Measurements from ENCODE around the gene RAD51D. TPM values are rescaled to one million over a fixed set of nuclear protein-coding genes. Genes with fewer than 3 reads are reported as not detected.
"Not testable (repeated sequence)": the region's sequence is repeated elsewhere in the genome, so short reads cannot be mapped to it uniquely, and the experiment has no call there.

Gene RAD51D
- total RNA-seq, 2 experiments from 2014 or later: 6.2 to 8.6 TPM

DNA sequence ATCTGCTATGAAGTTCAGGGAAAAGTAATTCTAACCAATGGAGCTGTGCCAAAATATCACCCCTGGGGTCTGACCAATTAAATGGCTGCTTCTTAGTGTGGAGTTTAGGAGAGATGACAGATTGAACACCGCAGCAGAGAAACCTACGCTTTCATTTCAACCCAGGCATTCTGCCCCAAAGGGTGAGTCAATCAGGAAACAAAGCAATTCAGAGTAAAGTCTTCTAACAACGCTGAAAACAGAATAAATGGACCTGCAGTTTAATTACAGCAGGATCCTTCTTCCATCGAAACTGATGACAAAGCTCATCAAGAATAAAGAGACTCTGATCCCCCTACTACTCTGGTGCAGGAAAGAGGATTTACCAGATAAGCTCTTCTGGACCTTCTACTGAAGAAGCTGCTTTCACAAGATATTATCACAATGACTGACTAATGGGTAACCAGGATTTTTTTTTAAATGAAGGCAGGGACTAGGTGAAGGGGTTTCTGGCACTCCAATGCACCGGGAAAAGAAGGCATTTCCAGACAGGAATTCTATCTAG, 72.8 kb downstream of the RAD51D start:
- H3K9me3 Mint-ChIP-seq: no peaks in the 10 kb centered on the region
- Histone ChIP-seq H3K9me3 (ENCODE audit: control insufficient read depth in 1 of 2, insufficient read depth in 1 of 2, low read length in 2 of 2) (no peaks in the 10 kb centered on the region), H3K4me1 (ENCODE audit: insufficient read depth, low read length) (peaks cover 90% of the 10 kb centered on the region), H3K27ac (ENCODE audit: low read depth in 1 of 2, low read length in 2 of 2) (peak overlapping the region; percentile 76 to 82), H3K27me3 (ENCODE audit: control insufficient read depth in 1 of 2, insufficient read depth in 2 of 2, low read length in 2 of 2) (no peaks in the 10 kb centered on the region), H3K4me3 (ENCODE audit: low read length) (peak overlapping the region; percentile 37), H3K36me3 (ENCODE audit: insufficient read depth, low read length) (no peaks in the 10 kb centered on the region)
- ATAC-seq (ENCODE audit: poor library complexity) (peak; percentile 74), DNase-seq (peak; percentile 28 to 87 (median 50))
- H3K27ac Mint-ChIP-seq: peak overlapping the region; percentile 93
- POLR2A ChIA-PET: interaction anchor here (0.7 to 3.2 kb wide), 15 partner anchors 11 to 493 kb away, joined by 3 to 31 read pairs (median 4); partner anchors contain the start of genes LIG3 and RFFL
- H3K36me3 Mint-ChIP-seq (ENCODE audit: low read depth): peaks cover 11% of the 10 kb centered on the region
- CTCF ChIA-PET: interaction anchor here (0.6 to 2.0 kb wide), 6 partner anchors 17 to 255 kb away, joined by 3 to 10 read pairs (median 6); partner anchors contain the start of gene RFFL
- peaks cover 79% of the 10 kb centered on the region for H3K4me1 Mint-ChIP-seq (ENCODE audit: low read depth)
- TF ChIP-seq, protein P1, sequence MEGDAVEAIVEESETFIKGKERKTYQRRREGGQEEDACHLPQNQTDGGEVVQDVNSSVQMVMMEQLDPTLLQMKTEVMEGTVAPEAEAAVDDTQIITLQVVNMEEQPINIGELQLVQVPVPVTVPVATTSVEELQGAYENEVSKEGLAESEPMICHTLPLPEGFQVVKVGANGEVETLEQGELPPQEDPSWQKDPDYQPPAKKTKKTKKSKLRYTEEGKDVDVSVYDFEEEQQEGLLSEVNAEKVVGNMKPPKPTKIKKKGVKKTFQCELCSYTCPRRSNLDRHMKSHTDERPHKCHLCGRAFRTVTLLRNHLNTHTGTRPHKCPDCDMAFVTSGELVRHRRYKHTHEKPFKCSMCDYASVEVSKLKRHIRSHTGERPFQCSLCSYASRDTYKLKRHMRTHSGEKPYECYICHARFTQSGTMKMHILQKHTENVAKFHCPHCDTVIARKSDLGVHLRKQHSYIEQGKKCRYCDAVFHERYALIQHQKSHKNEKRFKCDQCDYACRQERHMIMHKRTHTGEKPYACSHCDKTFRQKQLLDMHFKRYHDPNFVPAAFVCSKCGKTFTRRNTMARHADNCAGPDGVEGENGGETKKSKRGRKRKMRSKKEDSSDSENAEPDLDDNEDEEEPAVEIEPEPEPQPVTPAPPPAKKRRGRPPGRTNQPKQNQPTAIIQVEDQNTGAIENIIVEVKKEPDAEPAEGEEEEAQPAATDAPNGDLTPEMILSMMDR (IDR thresholded peaks at IDR 0.05): no peak
- intact Hi-C loops (cut with DNase I, micrococcal nuclease): loop anchor here (1.0 to 2.0 kb wide), 2 partner anchors 16 kb away; partner anchors contain the start of gene RFFL (in 2 of the 2)
- H3K27me3 Mint-ChIP-seq: no peaks in the 10 kb centered on the region
- peak overlapping the region; percentile 78 for H3K4me3 Mint-ChIP-seq

DNA sequence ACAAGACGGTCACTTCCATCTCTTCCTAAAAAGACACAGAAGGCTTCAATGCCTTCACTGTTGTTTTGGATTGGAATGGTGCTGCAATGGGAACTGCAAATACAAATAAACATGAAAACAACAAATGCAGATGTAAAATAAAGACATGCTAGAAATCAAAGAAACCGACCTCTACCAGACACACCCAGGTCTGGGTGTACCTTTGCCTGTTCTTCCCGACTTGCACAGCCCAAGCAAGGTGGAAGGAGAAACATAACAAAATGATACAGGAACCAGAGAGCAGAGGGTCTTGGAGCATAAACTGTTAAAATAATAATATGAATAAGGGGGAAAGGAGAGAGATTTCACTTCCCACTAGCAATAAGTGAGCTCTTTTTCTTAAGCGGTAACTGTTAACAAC, 73.4 kb downstream of the RAD51D start:
- Histone ChIP-seq H3K4me3 (ENCODE audit: low read length) (peak overlapping the region; percentile 37), H3K27me3 (ENCODE audit: control insufficient read depth in 1 of 2, insufficient read depth in 2 of 2, low read length in 2 of 2) (no peaks in the 10 kb centered on the region), H3K36me3 (ENCODE audit: insufficient read depth, low read length) (no peaks in the 10 kb centered on the region), H3K27ac (ENCODE audit: low read depth in 1 of 2, low read length in 2 of 2) (peak overlapping the region; percentile 76 to 82), H3K9me3 (ENCODE audit: control insufficient read depth in 1 of 2, insufficient read depth in 1 of 2, low read length in 2 of 2) (no peaks in the 10 kb centered on the region), H3K4me1 (ENCODE audit: insufficient read depth, low read length) (peaks cover 92% of the 10 kb centered on the region)
- TF ChIP-seq, protein P1 (IDR thresholded peaks at IDR 0.05): no peak
- H3K4me3 Mint-ChIP-seq: peak overlapping the region; percentile 78
- POLR2A ChIA-PET: interaction anchor here (0.7 to 3.2 kb wide), 15 partner anchors 11 to 493 kb away, joined by 3 to 31 read pairs (median 4); partner anchors contain the start of genes LIG3 and RFFL
- ATAC-seq (ENCODE audit: poor library complexity) (no peak), DNase-seq (no peak)
- H3K4me1 Mint-ChIP-seq (ENCODE audit: low read depth): peaks cover 74% of the 10 kb centered on the region
- intact Hi-C loops (cut with DNase I, micrococcal nuclease): loop anchor here (1.0 to 2.0 kb wide), 2 partner anchors 17 kb away; partner anchors contain the start of gene RFFL (in 2 of the 2)
- H3K9me3 Mint-ChIP-seq: no peaks in the 10 kb centered on the region
- H3K27ac Mint-ChIP-seq: peak overlapping the region; percentile 93
- peaks cover 11% of the 10 kb centered on the region for H3K36me3 Mint-ChIP-seq (ENCODE audit: low read depth)
- CTCF ChIA-PET: interaction anchor here (0.6 to 2.0 kb wide), 6 partner anchors 17 to 254 kb away, joined by 3 to 10 read pairs (median 6); partner anchors contain the start of gene RFFL
- no peaks in the 10 kb centered on the region for H3K27me3 Mint-ChIP-seq

DNA sequence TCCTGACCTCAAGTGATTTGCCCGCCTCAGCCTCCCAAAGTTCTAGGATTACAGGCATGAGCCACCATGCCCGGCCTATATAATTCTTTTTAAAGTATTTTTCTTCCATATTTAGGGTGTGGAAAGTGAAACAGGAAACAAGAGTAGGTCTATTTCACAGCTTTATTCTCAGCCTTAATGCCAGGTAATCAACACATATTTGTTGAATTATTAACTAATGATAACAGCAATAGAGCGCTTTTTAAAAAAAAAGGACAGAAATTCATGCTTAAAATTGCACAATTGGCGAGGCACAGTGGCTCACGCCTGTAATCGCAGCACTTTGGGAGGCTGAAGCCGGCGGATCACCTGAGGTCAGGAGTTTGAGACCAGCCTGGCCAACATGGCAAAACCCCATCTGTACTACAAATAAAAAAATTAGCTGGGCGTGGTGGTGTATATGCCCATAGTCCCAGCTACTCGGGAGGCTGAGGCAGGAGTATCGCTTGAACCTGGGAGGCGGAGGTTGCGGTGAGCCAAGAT, 74.1 kb downstream of the RAD51D start:
- peaks cover 86% of the 10 kb centered on the region for H3K4me1 ChIP-seq (ENCODE audit: insufficient read depth, low read length)

More for the DNA sequence above, 74.1 kb downstream of the RAD51D start:
- H3K9me3 Mint-ChIP-seq; H3K27me3 Mint-ChIP-seq; ATAC-seq (ENCODE audit: poor library complexity); H3K27me3 ChIP-seq (ENCODE audit: control insufficient read depth in 1 of 2, insufficient read depth in 2 of 2, low read length in 2 of 2); intact Hi-C loops (cut with DNase I, micrococcal nuclease); H3K4me3 ChIP-seq (ENCODE audit: low read length); H3K36me3 ChIP-seq (ENCODE audit: insufficient read depth, low read length); H3K9me3 ChIP-seq (ENCODE audit: control insufficient read depth in 1 of 2, insufficient read depth in 1 of 2, low read length in 2 of 2): not testable (repeated sequence)
- Mint-ChIP-seq H3K4me3 (peak overlapping the region; percentile 78), H3K4me1 (ENCODE audit: low read depth) (peaks cover 69% of the 10 kb centered on the region), H3K36me3 (ENCODE audit: low read depth) (peaks cover 15% of the 10 kb centered on the region), H3K27ac (peak overlapping the region; percentile 93)
- POLR2A ChIA-PET: interaction anchor here (1.2 to 3.2 kb wide), 7 partner anchors 18 to 65 kb away, joined by 3 to 31 read pairs (median 9); partner anchors contain the start of genes LIG3 and RFFL
- H3K27ac ChIP-seq (ENCODE audit: low read depth in 1 of 2, low read length in 2 of 2): peak overlapping the region; percentile 76 to 82
- peak in 1 of 14 experiments; percentile 37 for DNase-seq
- CTCF ChIA-PET: interaction anchor here (1.3 to 2.0 kb wide), 2 partner anchors 37 to 44 kb away, joined by 4 to 10 read pairs; no protein-coding TSS in a partner anchor

Measured in CD4-positive, alpha-beta T cell (primary cell).